HG02610 (cell line): ENCODE measurements around the gene CISD3.
A peak's percentile ranks its signal among the peaks of the same experiment; 100 is the strongest.

Experiments
- ATAC-seq: cut with Tn5 transposase; IDR thresholded peaks from one replicate; pipeline ENCODE4 v1.9.1; 2021; ENCODE audit warnings: mild to moderate bottlenecking, moderate library complexity; ENCODE audit not compliant: unreplicated experiment

Gene CISD3

DNA sequence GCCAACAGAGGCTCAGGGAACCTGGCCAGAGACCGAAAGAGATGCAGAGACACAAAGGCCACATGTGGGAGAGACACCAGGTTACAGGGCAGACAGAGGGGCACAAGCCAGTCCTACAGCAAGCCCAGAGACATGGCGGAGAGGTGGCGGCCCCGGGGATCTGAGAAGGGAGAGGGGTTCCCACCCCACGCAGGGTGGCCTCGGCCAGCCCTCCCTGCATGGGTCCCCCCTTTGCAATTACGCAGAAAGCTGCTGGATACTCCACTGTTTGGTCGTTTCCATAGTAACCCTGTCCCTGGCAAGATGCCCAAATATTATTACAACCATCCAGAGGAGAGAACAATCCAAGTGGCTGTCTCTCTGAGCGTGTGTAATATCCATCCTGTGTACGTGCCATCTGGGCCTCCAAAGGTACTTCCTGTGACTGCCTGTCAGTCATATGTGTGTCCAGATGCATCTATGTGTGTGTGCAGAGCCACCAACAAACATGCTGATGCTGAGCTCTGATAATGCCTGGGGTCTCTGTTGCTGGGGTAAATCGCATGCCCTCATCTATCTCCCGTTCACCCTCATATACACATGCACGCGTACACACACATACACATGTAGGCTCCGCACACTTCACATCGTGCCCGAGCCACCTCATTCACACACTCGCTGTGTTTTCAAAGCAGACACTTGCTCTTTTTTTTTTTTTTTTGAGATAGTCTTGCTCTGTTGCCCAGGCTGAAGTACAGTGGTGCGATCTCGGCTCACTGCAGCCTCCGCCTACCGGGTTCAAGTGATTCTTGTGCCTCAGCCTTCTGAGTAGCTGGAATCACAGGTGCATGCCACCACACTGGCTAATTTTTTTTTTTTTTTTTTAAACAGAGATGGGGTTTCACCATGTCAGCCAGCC is 12.5 kb downstream of the CISD3 start:
- ATAC-seq, result no peak

DNA sequence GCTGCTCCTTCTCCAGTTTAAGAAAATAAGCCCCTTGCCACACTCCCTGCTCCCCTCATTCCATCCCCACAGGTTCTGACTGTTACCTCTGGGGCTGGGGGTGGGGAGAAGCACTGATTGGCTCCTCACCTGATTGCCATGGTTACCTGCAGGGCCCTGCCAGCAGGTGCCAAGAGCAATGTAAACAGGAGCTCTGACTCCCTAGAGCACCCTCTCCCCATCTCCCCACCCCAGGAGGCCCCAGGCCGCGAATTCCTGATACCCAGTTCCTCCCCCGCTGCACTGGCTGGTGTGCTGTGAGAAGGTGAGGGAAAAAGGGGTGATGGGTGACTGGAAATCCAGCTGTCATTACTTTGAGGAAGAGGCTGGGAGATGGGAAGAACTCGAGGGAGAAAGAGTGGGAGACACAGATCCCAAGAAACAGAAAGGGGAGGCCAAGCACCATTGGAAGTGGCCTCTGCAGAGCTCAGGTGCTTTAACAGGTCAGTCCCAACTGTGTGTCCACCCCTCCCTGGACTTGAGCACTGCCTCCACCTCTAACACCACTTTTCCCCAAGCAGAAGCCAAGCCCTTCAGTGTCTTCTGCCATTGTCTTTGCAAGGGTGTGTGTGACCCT is 13.5 kb downstream of the CISD3 start:
- no peak for ATAC-seq

DNA sequence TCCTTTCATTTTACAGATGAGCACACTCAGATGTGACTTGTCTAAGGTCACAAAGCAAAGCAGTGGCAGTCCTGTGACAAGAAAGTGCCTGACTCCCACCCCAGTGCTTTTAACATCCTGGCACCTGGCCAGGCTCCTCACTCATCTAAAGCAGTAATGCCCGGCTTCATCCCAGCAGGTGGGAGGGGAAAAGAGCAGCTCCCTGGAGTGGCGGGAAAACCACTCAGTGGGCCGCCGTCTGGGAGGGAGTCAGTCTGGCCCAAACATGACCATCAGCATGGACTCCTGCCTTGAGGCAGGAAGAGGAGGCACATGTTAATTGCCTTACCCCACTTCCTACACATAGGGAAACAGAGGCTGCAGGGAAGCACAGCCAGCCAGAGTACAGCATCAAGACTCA is 15.4 kb downstream of the CISD3 start:
- ATAC-seq, result no peak

DNA sequence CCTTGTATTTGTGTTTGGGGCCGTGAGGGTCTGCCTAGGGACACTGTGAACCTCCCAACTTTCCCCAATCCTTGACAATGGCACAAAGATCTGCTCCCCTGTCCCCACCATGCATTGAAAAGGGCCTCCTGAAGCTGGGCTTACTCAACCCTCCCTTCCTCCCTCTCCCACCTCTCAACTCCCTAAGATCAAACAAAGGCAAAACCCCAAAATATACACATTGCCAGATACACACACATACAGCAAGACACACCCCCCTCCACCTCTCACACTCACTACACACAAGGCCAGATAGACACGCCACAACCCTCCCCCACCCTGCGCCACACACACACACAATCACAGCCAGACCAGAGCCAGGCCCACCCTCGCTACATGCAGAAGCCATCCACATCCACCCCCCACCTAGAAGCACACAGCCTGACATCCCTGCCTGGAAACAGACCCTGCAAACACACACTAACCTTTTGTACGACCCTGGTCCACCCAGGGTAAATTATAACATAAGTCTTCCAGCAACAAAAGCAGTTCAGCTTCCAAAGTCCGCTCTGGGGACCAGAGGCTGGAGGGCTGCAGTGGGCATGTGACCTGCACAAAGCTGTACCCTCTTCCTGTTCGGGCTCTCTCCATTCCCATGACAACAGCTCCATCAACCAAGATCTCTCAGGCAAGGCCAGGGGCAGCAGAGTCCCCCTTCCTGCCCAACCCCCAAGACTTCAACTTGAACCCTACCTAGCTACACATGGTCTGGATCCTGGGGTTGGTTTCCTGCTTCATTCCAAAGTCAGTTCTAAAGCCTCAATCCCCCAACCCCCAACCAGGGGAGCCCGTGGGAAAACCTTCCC is 16.1 kb downstream of the CISD3 start:
- no peak for ATAC-seq

DNA sequence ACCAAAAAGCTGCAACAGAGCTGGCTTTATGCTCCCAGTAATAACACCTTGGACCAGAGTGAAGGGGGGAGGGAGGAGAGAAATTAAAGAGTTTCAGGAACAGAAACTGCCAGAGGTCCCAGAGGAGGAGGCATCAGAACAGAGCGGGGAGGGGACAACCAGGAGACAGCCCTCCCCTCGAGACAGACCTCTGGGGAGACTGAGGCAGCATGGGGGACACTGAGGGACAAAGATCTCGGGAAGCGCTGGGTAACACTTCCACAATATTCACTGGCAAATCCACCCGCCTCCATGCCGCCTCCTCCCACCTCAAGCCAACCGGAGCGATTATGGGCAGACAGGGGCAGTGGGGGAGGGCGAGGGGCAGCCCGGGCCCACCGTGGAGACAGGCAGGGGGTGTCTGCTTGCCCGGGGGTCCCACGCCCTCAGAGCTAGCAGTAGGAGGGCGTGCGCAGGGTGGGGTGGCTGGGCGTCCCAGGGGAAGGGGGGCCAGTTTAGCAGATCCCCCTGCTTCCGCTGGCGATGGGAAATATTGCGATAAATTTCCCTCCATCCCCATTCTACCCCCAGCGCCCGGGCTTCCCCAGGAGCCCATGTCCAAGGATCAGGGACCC is 16.8 kb downstream of the CISD3 start:
- ATAC-seq, result no peak

DNA sequence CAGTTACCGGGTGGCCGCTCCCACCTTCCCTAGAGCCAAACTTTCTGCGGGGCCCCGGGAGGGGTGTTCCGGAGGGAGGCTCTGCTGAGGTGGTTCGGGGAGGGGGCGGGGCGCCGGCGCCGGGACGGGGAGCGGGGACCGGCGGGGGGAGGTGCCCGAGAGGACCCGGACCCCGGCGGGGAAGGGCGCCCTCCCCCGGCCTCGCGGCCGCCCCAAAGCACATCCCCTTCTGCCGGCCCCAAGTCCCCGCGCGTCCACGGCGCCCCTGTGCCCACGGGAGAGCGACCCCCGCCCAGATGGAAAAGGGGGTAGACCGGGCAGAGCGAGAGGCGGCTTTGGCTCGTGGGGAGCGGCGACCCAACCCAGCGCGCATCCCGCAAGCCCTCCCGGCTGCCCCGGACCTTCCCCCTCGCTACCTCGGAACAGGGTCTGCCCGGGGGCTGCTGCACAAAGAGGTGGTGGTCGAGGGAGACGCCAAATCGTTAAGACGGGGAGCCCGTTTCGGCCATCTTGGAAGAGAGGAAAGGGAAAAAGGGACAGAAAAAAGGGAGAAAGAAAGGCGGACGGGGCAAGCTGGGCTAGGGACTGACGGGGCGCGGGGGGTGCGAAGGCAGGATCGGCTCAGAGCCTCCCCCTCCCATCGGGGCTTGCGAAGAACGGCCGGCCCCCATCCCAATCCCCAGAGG is 17.5 kb downstream of the CISD3 start:
- ATAC-seq, result no peak

DNA sequence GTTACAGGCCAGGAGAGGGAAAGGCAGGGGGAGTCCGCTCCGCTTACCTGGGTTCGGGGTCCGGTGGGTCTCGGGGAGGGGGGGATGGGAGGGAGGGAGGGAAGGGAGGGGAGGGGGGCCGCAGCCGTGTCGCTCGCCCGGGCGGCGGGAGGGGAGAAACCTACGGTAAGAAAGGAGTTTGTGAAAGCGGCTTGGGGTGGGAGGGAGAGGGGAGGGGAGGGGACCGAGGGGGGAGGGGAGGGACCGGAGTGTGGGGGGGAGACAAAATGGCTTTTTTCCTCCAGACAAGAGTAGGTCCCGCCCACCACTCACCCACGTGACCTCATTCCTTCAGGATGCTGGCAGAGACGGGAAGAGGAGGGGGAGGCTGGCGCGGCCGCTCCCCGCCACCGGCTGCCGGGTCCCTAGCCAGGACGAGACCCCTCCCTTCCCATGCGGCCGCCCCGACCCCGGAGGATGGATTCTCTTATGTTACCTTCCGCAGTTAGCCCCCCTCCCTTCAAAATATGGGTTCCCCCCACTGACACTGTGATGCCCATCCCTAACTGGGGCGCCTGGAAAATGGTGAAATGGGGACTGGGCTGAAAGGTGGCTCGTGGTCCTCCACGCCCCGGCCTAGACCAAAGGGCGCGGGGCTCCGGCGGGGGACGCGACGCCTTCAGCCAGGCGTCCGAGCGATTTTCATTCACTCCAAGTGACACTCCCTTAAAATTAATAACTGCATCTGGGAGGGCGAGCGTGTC is 18.2 kb downstream of the CISD3 start, which contains the start of gene PCGF2:
PCGF2 (minus strand) TSS at position 188 of the 743 bp plus-strand sequence. CDS start 7,934 bp downstream, outside the sequence.
- ATAC-seq, result no peak

DNA sequence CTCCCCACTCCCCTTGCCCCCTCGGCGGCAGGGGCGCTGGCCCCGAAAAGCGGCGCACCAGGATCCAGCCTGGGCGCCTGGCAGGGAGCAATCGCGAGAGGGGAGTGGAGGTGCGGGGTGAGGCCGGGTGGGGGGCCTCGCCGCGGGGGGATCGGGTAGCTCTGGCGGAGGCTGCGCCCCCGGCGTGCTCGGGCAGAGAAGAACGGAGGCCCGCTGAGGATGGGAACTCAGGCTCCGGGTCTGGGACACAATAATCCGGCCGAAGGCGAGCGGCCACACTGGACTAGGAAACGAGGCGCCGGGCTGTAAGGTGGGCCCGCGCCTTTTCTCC is 18.7 kb downstream of the CISD3 start:
- no peak for ATAC-seq

DNA sequence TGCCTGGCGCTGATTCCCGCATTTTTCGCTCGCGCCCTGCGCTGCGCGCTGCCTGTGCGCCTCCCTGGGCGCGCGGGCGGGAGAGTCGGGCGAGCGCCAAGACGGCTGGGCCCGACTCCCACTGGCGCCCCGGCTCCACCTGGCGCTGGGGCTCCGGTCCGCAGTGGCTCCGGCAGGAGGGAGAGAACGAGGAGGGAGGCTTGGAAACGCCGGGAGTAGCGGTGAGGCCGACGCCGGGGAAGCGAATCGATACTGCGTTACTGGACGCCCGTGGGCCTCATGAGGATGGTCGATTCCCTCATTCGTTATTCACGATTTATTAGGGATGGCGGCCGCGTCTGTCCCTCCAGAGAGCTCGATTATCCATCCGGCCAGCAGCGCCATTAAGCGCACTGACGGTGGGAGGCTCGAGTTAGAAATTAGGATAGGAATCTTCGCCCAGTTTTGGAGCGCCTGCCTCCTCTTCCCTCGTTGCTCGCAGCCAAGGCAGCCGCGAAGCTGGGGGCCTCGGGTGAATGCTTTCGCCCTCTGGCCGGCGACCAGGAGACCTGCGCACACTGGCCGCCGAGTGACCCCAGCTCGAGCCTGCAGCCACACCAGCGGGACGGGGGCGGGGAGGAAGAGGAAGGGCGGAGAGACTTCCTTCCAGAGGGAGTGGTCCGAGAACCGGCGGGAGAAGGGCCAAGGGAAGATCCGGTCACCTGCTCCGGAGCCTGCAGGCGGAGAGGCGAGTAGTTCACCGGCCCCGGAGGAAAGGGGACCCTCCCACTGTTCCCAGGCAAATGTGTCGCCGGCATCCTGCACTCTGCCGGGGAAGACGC is 19.3 kb downstream of the CISD3 start:
- no peak for ATAC-seq

DNA sequence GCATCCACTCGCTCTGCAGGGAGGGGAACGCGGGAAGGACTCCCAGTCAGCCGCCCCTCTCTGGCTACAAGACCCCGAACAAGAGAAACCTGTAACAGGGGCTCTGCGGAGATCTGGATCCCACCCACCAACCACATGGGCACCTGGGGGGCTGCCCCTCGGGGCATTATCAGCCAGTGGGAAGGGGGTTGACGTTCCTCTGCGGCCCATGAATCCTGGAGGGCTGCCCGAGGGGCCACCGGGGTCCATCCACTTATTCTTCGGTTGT is 19.8 kb downstream of the CISD3 start:
- ATAC-seq, result no peak

DNA sequence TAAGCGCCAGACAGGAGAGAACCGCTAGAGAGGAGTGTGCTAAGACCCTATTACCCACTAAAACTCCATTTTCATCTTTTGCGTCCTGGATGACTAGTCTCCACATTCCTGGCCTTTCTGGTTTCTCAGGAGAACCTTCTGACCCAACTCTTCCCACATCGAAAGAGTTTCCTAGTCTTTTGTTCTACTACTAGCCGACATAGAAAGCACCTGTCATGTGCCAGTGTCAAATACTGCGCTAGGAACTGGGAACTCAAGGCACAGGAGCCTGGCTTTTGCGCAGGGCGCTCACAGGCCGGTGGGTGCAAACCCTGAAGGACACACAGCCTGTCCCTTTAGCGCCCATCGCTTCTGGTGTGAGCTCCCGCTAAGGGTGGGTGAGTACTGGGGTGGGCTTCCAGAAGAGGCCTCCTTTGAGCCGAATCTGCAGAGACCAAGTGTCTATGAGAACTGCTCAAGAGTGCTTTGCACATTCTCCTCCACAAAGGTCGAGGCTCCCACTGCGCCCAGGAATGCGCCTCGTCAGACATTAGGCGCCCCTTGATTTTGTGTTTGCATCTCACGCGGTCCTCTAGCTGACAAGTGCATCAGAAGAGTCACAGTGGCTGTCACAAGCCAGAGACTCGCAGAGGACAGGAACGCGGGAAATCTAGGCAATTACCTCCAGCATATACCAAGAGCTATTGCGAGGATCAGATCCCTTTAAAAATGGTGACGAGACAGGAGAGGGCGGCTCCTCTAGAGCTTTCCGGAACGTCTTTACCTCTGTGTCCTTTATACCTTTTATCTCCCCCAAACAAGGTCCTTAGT is 20.4 kb downstream of the CISD3 start:
- no peak for ATAC-seq

DNA sequence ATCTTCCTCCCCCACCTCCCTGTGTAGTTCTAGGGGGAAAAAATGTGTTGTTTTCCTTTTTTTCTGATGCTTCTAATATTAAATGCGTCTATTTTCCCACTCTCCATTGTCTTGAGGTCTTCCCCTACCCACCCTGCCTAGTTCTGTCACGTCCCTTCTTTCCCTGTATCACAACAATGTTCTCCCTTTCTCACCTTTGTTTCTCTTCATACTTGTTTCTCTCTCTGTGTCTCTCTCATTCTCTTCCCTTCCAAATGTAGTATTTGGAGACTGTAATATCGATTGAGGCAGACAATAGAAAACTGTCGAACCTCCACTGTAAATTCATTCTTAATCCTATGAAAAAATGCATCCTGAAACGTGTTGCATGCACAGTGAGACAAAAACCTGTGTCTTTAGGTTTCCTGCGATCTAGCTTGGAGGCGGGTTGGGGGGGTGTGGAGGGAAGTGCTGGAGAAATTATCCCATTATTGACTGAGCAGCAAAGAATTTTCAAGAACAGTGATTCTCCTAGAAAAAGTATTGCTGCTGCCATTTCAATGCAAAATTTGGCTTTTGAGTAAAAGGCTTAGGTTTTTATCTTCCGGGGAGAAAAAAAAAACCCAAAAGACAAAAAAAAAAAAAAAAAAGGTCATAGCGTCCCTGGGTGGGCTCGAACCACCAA is 21.1 kb downstream of the CISD3 start:
- no peak for ATAC-seq

DNA sequence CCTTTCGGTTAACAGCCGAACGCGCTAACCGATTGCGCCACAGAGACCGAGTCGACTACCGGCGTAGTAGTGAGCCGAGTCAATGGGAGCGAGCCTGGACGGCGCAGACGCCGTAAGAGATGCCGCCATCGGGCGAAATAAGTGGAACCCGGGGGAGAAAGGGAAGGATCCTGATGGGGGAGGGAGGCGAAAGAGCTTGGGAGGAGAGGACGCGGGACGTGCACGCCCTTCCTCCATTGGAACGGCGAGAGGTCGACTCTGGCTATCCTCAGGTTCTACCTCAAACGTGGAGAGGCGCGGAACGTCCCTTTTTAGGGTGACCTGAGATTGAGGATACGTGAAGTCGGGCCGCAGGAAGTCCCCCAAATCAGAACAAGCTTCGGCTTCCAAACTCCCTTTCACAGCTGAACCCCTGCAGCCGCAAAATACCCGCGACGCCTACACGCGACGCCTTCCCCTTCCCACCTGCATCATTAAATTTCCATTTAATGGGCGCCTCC is 21.7 kb downstream of the CISD3 start:
- ATAC-seq, result no peak

DNA sequence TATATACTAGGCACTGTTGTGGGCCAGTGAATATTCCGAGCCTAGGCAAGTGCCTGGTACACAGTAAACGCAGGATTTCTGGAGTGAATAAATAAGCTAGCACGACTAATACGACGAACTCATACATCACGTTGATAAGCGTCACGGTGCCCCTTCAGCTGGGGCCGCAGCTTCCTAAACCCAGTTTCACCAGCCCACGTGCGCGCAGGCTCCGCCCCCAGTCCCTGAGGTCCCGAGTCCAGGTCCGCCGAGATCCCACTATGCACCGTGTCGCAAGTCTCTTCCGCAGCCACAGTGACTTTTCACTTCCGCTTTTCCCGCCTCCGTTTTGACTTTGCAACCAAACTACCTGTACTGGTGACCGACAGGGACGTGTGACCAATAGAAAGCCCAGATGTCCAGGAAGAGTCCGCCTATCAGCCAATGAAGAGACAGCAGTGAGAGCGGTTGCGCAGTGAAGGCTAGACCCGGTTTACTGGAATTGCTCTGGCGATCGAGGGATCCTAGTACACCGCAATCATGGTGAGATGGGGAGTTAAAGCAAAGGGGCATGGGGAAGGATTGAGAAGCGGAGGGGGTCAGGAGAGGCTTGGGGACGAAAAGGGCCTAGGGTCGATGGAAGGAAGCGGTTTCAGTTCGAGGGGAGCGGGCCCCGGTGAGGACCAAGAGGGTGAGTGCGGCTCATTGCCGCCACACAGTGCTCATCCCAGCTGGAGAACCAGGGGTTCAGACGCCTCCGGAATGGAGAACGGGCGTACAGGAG is 22.3 kb downstream of the CISD3 start, which contains the start of gene PSMB3:
PSMB3 (plus strand) TSS at position 434 of the 763 bp plus-strand sequence; CDS start at position 520, 86 bp downstream.
- peak; percentile 82 for ATAC-seq

DNA sequence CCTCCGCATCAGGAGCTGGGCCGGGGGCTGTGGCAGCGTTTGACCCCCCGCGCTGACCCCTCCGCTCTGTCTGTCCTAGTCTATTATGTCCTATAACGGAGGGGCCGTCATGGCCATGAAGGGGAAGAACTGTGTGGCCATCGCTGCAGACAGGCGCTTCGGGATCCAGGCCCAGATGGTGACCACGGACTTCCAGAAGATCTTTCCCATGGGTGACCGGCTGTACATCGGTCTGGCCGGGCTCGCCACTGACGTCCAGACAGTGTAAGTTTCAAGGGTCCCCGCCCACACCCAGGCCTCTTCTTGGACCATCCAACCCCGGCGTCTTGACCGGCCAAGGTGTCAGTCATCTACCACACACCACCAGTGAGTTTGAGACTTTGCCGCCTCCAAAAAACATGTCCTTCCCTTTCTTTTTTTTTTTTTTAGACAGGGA is 22.9 kb downstream of the CISD3 start:
- no peak for ATAC-seq

DNA sequence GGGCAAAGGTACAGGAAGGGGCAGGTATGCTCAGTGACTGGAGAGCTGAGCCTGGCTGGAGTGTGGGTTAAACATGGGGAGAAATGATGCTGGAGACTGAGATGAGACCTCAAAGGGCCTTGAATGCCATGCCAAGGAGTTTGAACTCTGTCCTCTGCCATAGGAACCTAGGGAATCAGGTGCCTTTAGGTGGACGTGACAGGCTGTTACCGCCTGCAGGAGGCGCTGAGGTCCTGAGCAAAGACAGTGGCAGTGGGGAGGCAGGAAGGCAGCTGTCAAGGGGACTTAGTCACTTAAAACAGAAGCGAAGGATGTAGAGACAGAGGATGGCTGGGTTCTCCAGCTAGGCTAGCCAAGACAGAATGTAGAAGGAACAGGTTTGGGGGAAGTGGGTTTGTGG is 31.5 kb downstream of the CISD3 start:
- ATAC-seq, result no peak

DNA sequence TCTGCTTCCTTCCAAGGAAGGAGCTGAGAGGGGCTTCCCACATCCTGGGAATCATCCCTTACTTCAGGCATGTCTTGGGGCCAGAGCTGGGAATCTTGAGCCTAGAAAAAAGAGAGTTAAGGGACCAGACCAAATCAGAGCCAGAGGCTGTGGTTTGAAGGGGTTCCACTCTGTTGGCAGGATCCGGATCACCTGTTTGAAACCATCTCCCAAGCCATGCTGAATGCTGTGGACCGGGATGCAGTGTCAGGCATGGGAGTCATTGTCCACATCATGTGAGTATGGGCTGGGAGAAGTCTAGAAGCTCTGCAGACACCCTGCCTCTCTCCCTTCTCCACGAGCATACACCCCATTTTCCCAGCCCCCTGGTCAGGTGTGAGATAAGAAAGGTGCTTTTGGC is 32.1 kb downstream of the CISD3 start:
- no peak for ATAC-seq
